ENCODE results near the gene DIP2C.
"Not testable (repeated sequence)": the region's sequence is repeated elsewhere in the genome, so short reads cannot be mapped to it uniquely, and the experiment has no call there.

The DIP2C gene

DNA sequence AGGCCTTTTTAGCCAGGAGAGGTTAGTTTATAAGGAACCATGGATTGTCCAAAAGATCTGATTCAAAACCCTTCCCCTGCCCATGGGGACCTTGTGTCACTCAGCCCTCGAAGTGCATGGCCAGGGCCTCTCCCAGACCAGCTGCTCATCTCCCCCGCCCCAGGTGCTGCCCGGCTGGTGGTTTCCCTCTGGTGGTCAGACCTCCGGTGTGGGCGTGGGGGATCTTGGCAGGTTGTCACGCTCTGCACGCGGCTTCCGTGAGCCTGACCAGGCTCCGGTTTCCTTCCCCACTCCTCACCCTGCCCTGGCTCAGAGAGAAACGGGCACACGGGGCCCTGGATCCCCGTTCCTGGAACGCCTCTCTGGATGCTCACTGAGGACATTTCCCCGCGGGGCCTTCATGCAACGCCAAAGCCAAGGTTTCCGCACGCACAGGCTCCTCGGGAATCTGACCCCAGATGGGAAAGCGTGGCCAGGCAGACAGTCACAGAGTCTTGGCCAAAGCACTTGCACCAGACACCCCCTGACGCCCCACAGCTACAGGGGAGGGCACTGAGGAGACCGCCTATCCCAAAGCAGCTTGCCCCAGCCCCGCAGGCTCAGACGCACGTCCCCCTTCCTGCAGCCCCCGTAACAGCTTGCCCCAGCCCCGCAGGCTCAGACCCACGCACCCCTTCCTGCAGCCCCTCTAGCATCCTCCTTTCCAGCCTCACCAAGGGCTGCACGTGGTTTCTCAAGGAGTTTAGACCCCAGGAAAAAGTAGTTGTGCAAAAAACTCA lies 7.8 kb upstream of the DIP2C start:
- no peak for DNase-seq

GRCh38 chr10:695396-695795 lies 5.9 kb upstream of the DIP2C start:
- no peak for DNase-seq

DNA sequence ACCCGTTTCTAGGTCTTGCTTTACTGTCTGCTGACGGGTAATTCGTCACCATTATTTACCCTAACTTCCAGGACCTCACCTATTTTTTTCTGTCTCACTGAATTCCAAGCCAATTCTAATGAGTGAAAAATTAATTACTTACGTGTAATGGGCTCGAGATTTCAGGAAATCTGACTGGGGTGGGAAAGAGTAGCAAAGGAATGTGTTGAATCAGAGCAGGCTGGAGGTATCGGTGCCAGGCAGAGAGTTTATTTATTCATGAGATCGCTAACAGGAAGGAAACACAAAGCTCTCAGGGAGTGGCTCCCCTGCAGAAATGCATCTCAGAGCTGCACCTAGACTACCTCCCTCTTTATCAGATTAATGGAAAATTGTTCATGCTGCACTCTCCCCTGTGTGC lies 4.0 kb upstream of the DIP2C start:
- no peak for DNase-seq

DNA sequence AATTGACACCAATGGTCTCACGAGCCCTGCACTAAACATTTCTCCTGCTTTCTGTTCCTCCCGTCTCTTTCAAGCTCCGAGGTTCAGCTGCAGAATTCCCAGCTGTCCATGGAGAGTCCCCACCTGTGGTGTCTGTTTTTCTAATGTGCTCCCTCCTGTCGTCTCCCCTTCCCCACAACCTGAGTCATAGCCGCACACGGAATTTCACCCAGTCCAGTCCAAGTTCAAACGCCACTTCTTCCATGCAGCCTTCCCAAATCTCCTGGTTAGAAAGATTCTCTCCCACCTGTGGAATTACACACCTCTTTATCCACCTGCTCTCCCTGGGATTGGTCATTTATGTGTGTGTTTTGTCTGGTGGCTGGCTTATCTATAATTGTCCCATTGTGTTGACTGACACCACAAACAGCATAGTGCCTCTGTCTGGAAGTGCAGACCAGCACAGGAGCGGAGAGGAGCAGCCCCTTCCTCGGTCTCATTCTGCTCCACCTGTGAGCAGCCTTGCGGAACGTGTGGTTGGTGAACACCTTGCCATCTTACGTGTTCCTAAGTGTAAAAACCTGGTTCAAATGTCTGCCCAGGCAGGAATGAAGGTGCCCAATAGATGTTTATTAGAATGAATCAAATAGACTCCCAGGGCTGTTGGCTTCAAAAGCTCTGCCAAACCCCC lies 3.3 kb upstream of the DIP2C start:
- DNase-seq: no peak

DNA sequence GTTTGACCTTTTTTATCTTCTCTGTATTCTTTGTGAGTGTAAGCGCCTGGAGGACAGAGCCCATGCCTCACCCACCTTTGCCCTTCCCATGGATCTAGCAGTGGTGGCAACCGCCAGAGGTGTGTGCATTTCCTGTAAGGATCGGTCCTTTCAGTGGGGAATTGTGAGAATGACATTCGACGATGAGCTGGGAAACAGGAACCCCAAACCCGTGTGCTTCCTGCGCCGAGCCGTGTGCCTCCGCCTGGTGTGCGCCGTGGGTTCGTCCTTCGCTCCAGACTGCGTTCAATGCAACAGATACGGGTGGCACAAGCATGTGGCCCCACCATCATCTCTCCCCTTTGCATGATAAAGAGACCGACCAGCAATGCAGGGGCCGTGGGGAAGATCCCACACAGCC lies 1.7 kb upstream of the DIP2C start:
- no peak for DNase-seq

GRCh38 chr10:690372-691161 lies 1.1 kb upstream of the DIP2C start:
- no peak for DNase-seq

DNA sequence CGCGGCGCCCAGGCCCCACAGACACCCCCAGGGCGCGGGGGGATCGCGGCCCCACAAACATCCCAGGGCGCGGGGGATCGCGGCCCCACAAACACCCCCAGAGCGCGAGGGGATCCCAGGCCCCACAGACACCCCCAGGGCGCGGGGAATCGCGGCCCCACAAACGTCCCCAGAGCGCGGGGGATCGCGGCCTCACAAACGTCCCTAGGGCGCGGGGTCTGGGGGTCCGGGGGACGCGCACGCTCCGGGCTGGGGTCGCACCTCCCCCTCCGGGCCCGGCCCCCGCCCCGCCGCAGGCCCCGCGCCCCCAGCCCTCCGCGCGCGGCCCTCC lies 382 bp downstream of the DIP2C start:
- no peak for DNase-seq

DNA sequence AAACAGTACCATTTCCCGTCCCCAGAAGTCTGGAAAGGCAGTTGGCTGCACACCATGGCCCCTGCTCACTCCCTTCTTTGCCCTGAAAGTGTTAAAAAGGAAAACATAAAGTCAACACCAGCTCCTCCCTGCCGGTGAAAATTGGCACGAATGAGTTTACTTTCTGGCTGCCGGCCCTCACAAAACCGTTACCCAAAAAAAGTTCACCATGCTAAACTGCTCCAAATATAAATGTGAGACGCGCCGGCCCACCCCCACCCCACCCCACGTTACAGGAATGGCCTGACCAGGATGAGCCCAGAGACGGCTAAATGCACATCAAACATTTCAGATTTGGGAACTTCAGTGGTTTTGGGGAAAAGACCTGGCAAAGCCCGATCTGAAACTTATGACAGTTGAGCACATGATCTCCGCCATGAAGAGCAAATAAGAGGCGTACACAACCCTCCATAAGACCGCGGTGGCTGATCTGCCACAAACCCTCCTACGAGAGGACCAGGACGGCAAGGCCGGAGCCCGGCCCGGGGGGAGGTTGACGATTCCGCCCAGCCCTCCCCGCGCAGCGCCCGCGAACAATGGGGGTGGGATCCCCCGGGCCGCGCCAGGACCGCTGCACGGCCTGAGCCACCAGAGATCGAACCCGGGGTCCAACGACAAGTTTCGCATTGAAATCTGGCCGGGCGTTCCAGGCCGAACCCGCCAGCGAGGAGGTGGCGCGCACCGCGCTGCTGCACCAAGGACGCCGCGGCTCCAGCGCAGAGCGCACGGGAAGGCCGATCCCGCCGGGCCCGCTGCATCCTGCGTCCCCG lies 952 bp downstream of the DIP2C start:
- no peak for DNase-seq

GRCh38 chr10:687583-688311 lies 1.7 kb downstream of the DIP2C start:
- no peak for DNase-seq

DNA sequence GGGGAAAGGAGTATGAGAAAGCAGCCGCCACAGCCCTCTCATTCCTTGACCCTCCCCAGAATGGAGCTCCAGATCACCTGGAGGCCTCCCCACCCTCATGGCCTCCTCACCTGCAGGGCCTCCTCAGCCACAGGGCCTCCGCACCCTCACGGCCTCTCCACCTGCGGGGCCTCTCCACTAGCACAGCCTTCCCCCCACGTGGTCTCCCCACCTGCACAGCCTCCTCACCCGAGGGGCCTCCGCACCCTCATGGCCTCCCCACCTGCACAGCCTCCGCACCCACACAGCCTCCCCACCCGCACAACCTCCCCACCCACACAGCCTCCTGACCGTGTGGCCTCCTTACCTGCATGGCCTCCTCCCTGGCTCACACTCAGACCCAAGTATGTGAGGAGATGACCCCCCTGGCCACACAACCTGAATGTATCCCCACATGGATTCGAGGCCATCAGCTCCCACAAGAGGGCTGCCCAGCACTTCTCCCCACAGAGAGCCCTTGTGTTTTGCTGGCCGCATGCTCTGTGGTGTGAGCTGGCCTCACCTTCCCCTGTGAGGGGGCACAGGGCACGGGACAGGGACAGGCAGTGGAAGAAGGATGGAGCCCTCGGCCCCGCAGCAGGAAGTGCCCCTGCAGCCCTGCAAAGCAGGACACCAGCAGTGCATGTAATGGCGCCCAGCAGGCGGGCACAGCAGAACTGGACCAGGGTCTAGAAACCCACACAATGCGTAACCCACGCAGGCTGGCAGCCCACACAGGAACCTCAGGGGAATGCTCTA lies 3.1 kb downstream of the DIP2C start:
- no peak for DNase-seq

GRCh38 chr10:685613-686012 lies 3.9 kb downstream of the DIP2C start:
- DNase-seq: no peak

DNA sequence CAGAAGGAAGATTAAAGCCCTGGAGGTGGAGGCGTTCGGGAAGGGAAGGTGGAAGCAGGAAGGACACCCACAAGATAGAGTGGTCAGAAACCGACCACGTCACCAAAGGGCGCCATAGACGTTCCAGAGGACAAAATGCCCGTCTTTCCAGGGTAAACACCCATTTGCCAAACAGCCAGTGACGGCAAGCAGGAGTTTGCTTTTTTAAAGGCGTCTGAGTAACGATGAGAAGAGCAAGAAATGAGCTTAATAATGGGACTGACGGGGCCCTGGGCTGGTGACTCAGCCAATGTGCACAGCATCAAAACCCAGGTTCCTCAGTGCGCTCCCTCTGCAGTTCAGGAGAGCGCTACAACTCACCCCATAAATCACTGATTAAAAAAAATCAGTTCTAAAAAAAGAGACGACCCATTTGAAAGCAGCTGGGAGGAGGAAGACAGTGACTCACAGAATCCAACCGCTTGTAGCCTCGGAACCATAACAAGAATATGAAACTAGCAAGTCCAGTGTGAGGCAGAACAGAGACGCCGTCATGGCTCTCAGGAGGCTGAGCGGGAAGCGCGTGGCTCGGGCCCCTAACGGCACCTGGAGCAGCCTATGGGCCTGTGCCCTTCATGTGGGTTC lies 5.9 kb downstream of the DIP2C start:
- no peak for DNase-seq

DNA sequence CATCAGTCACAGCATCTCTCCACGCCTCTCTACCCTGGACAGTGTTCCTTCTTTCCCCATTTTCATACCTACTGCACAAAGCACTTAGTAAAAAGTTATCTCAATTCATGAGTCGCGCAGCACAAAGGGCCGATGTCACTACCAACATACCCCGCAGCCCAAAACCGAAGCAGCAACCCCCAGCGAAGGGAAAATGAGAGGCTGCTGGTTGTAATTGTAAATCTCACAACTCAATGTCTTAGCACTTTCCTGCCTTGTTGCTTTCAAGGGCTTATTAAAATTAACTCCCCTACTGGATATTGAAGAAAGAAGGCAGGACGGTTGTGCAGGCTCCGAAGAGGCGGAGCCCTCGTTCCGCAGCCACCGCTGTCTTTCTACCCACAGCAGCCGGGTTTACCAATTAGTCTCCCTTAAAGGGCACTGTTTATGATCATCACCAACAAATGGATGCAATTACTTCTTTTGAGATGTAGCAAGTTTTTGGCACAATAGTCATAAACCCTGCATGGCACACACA lies 6.5 kb downstream of the DIP2C start:
- no peak for DNase-seq

DNA sequence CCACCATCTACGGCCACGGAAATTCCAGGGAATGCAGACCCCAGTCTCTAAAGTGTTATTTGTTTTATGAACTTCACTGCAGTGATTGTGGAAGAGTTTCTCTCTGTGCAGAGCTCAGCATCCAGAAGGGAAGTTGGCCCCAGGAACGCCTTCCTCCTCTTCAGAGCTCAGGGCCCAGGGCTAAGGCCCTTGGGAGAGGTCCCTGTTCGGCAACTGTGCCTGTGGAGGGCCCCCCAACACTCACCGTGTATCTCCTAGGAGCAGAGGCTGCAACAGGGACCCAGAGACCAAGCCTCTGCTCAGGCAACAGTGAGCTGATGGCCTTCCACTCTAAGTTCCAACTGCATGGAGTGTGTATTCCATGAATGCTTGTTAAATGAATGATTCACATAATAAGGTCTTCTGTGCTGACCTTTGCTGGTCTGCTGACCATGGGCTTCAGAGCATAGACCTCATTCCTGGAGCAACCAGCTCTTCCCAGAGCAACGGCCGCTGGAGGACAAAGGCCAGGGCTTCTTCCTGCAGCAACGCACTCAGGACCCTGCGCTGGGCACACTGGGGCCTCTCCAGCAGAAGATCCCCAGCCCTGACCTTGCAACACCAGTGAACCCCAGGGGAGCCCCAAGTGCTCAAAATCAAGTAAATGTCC lies 7.7 kb downstream of the DIP2C start:
- DNase-seq: no peak

- DNase-seq: no peak
These were observed 8.7 kb downstream of the DIP2C start for GRCh38 chr10:680745-681144.

DNA sequence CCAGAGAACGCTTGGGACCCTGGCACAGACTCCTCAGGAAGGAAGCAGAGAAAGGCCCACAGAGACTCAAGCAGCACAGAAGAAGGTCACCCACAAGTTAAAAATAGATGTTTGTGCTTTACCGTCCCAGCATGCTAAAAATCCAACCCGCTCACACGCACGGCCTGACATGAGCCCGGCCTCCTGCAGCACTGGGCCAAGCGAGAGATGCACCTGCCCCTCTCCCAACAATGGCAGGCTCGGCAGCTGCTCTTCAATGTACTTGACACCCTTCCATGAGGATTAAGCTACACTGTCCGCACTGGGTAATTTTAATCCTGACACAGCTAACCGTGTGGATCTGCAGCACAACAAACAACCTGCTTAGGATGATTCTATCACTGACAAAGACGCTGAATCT lies 9.3 kb downstream of the DIP2C start:
- no peak for DNase-seq

GRCh38 chr10:679556-679955 lies 9.9 kb downstream of the DIP2C start:
- DNase-seq: no peak

DNA sequence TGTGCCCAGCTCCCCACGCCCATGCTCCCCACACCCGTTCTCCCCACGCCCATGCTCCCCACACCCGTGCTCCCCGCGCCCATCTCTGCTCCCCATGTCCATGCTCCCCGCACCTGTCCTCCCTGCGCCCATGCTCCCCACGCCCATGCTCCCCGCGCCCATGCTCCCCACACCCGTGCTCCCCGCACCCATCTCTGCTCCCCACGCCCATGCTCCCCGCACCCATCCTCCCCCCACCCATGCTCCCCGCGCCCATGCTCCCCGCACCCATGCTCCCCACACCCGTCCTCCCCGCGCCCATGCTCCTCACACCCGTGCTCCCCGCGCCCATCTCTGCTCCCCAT lies 10.8 kb downstream of the DIP2C start:
- DNase-seq: not testable (repeated sequence)

DNA sequence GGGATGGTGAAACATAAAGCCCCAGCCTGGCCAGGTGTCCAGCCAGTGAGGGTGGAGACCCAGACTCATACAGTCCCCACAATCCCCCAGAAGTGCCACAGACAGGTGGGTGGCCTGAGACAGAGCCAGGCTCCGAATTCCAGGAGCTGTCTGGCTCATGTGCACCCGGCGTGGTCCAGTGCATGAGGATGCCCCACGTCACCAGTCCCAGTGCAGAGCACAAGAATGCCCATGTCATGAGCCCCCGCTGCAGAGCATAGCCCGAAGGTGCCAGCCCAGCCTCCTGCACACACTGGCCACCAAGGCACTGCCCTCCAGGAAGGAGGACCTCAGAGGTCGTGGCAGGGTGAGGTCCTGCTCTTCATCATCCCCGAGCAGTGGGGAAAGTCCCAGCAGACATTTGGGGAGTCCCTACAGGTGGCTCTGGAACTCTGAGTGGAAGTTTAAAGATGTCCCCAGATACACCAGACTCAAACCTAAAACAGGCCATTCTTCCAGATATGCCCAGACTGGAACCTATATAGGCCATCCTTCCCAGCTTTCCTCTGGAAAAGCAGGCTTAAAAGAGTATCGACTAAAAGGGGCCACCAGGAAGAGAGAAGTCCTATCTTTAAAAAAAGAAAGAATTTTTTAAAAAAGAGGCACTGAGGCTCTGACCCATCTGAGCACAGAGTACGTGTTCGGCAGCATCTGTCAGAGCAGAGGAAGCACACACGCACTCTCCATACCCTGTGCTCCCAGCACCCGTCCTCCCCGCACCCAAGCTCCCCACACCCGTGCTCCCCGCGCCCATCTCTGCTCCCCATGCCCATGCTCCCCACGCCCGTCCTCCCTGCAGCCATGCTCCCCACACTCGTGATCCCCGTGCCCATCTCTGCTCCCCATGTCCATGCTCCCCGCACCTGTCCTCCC lies 11.5 kb downstream of the DIP2C start:
- no peak for DNase-seq

Measured in stimulated activated naive CD4-positive, alpha-beta T cell (primary cell).